Activated CD4-positive, alpha-beta T cell treated with anti-CD3 and anti-CD28 coated beads for 36 hours (primary cell): ENCODE data around the gene FYB1. TPM values are rescaled to one million over a fixed set of nuclear protein-coding genes. Genes with fewer than 3 reads are reported as not detected.
A peak's percentile ranks its signal among the peaks of the same experiment; 100 is the strongest.

ENCODE experiments used
- ATAC-seq: fragments of 200-7000 bp; cut with Tn5 transposase; one replicate; pipeline ENCODE4 v1.10.0; 2021; ENCODE audit warnings: mild to moderate bottlenecking, moderate library complexity
- CTCF ChIA-PET: fragments of 350-600 bp; sonication (Branson Sonifier 250); formaldehyde crosslinking; loops from one replicate; lab custom pipeline; 2021; ENCODE audit warnings: antibody characterized with exemption; lab: Charles Lee
- POLR2A ChIA-PET: fragments of 350-600 bp; sonication (Branson Sonifier 250); formaldehyde crosslinking; loops from one replicate; lab custom pipeline; 2021; ENCODE audit warnings: antibody characterized with exemption, inconsistent platforms; lab: Charles Lee
- DNase-seq: peaks from one replicate; pipeline ENCODE4 v3.0.0-alpha.2; 2020
- H3K27ac Mint-ChIP-seq: one replicate; pipeline ENCODE4 v1.8.0; 2021; ENCODE audit warnings: mixed read lengths
- H3K27me3 Mint-ChIP-seq: one replicate; pipeline ENCODE4 v1.8.0; 2021; ENCODE audit warnings: mixed read lengths
- H3K36me3 Mint-ChIP-seq: one replicate; pipeline ENCODE4 v1.8.0; 2021; ENCODE audit warnings: low read depth, mixed read lengths
- H3K4me1 Mint-ChIP-seq: one replicate; pipeline ENCODE4 v1.8.0; 2021; ENCODE audit warnings: mixed read lengths
- H3K4me3 Mint-ChIP-seq: one replicate; pipeline ENCODE4 v1.8.0; 2021; ENCODE audit warnings: mild to moderate bottlenecking, moderate library complexity, mixed read lengths
- H3K9me3 Mint-ChIP-seq: one replicate; pipeline ENCODE4 v1.8.0; 2021; ENCODE audit warnings: low read depth, mixed read lengths
- intact Hi-C, 2 experiments: fragments of 100-400 bp; cut with DNase I in 1 of 2; cut with micrococcal nuclease in 1 of 2; formaldehyde crosslinking; loops; one replicate each; pipeline versions ENCODE4 v1.14.2 to v1.15.1; 2022 to 2024; cut with DNase I, micrococcal nuclease
- total RNA-seq, 2 experiments: library from RNA; stranded (reverse); gene quantifications; one replicate each; pipeline ENCODE4 v1.2.3, GENCODE V29; 2021

Gene FYB1
- total RNA-seq, 2 experiments from 2014 or later, result 109 to 171 TPM

DNA sequence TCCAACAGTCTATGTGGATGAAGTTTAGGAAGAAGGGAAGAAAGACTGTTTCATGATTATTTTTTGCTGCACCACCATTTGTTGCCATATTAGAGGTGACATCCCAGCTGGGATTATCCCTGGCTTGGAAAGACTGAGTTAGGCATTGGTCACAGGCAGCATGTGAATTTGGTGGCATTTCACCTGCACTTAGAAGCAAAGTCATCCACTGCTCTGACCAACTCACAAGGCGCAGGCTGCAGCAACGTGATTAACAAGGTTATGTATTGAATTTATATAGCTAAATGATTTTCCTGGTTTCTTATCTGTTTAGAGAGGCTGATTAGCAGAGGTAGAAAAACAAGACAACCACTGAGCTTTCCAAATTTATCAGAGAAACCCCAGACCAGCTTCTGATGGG is 2.7 kb downstream of the FYB1 start:
- Mint-ChIP-seq H3K27me3 (no peaks in the 10 kb centered on the region), H3K4me3 (peak overlapping the region; percentile 77), H3K36me3 (peaks cover 3% of the 10 kb centered on the region), H3K4me1 (peaks cover 91% of the 10 kb centered on the region), H3K27ac (peak overlapping the region; percentile 97), H3K9me3 (no peaks in the 10 kb centered on the region)
- ChIA-PET CTCF (interaction anchor here (0.6 to 8.1 kb wide), 46 partner anchors 8 to 331 kb away, joined by 3 to 165 read pairs (median 7); no protein-coding TSS in a partner anchor), POLR2A (interaction anchor here (0.8 to 2.3 kb wide), 6 partner anchors 15 to 60 kb away, joined by 3 to 18 read pairs (median 6); no protein-coding TSS in a partner anchor)
- ATAC-seq, result peak; percentile 16
- intact Hi-C loops, result loop anchor here (1.0 to 5.0 kb wide), 10 partner anchors 14 to 331 kb away; no protein-coding TSS in a partner anchor
- peak; percentile 68 for DNase-seq

DNA sequence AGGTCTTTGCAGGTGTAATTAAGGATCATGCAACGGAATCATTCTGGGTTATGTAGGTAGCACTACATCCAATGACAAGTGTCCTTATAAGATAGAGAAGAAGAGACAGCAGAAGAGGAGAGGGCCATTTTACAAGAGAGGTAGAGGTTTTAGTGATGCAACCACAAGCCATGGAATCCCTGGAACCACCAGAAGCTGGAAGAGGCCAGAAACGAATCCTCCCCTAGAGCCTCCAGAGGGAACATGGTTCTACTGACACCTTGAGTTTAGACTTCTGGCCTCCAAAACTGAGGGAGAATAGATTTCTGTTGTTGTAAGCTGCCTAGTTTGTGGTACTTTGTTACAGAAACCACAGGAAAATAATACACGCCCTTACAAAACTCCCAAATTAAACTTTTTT is 3.5 kb downstream of the FYB1 start:
- ChIA-PET POLR2A (interaction anchor here (2.1 to 2.3 kb wide), 2 partner anchors 16 to 20 kb away, joined by 5 to 18 read pairs; no protein-coding TSS in a partner anchor), CTCF (interaction anchor here (1.2 to 8.1 kb wide), 14 partner anchors 9 to 78 kb away, joined by 3 to 165 read pairs (median 21); no protein-coding TSS in a partner anchor)
- H3K36me3 Mint-ChIP-seq, result peaks cover 3% of the 10 kb centered on the region
- DNase-seq (no peak), ATAC-seq (no peak)
- H3K9me3 Mint-ChIP-seq, result no peaks in the 10 kb centered on the region
- H3K27ac Mint-ChIP-seq, result peak overlapping the region; percentile 90
- H3K4me1 Mint-ChIP-seq, result peaks cover 88% of the 10 kb centered on the region
- H3K27me3 Mint-ChIP-seq, result no peaks in the 10 kb centered on the region
- intact Hi-C loops, result loop anchor here (2.0 to 5.0 kb wide), 6 partner anchors 15 to 331 kb away; no protein-coding TSS in a partner anchor
- peak overlapping the region; percentile 39 for H3K4me3 Mint-ChIP-seq

DNA sequence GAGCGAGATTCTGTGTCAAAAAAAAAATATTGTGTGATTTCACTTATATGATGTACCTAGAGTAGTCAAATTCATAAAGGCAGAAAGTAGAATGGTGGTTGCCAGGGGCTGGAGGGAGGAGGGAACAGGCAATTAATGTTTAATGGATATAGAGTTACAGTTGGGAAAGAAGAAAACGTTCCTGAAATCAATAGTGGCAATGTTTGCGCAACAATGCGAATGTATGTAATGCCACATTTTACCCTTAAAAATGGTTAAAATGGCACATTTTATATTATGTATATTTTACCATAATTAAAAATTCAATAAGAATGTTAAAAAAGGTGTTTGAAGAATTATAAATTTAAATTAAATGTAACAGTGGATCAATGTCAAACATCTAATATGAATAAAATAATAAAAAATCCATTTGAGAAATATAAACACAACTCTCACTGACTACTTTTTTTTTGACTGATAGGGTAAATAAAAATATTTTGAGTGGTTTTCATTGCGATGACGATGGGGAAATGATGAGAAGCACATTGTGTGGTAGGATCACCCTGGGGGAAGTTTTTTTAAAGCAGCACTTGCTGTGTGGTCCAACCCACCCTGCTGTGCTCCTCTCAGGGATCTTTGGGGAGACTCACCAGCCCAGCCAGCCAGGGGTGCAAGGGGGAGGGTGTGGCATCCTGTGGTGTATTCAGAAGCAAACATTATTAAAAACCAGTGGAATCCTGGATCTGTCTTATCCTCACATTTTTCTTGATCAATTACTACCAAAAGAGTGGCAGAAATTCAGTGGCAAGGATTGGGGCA is 4.3 kb downstream of the FYB1 start:
- peaks cover 3% of the 10 kb centered on the region for H3K36me3 Mint-ChIP-seq
- intact Hi-C loops, result loop anchor here (5.0 kb wide), 3 partner anchors 143 to 332 kb away; partner anchors contain the start of gene RICTOR (in 1 of the 2)
- no peaks in the 10 kb centered on the region for H3K27me3 Mint-ChIP-seq
- ATAC-seq (no peak), DNase-seq (peak; percentile 62)
- peak overlapping the region; percentile 62 for H3K4me3 Mint-ChIP-seq
- no peaks in the 10 kb centered on the region for H3K9me3 Mint-ChIP-seq
- H3K27ac Mint-ChIP-seq, result peak overlapping the region; percentile 98
- peaks cover 86% of the 10 kb centered on the region for H3K4me1 Mint-ChIP-seq
- ChIA-PET CTCF (interaction anchor here (1.8 to 8.1 kb wide), 6 partner anchors 10 to 70 kb away, joined by 9 to 165 read pairs (median 42); no protein-coding TSS in a partner anchor), POLR2A (interaction anchor here (2.1 kb wide), 1 partner anchor 20 kb away, joined by 5 read pairs; no protein-coding TSS in a partner anchor)

DNA sequence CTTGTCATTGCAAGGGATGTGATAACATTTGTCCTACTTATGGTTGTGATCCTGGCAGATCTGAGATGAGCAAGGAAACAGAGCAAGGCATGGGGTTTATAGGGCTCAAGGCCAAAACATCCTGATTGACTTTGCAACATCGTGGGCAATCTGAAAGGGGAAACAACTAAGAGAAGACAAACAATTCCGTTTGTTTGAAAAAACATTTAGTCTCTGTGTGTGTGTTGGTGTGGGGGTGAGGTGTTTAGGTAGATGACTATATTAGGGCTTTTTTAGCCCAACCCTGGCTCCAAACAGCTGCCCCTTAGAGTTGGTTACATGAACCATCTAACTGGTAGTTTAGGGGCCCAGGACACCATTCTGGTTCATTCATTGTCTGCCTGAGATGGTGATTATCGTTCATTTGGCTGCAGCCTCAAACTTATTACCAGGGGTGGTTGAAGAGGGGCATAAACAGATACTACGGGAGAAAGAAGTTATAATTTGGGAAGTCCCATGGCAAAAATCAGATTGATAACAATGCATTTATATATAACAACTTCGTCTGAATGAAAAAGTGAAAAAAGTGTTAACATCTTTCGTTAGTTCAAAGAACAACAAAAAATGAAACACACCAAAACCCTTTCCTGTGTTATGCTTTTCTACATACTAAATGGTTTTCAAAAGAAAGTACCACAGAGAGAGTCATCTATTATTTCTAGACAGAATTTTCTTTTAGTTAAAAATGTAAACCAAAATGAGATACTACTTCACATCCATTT is 5.7 kb downstream of the FYB1 start:
- Mint-ChIP-seq H3K27me3 (no peaks in the 10 kb centered on the region), H3K4me1 (peaks cover 84% of the 10 kb centered on the region), H3K9me3 (no peaks in the 10 kb centered on the region), H3K36me3 (peaks cover 3% of the 10 kb centered on the region), H3K27ac (peak overlapping the region; percentile 98), H3K4me3 (peak overlapping the region; percentile 62)
- peak; percentile 49 for DNase-seq
- ATAC-seq, result peak; percentile 9
- ChIA-PET CTCF (interaction anchor here (1.1 to 4.5 kb wide), 4 partner anchors 31 to 76 kb away, joined by 3 to 22 read pairs (median 4); no protein-coding TSS in a partner anchor), POLR2A (interaction anchor here (0.9 to 1.6 kb wide), 2 partner anchors 11 to 31 kb away, joined by 3 read pairs; no protein-coding TSS in a partner anchor)
- intact Hi-C loops, result loop anchor here (2.0 to 5.0 kb wide), 2 partner anchors 49 to 141 kb away; partner anchors contain the start of gene RICTOR (in 1 of the 2)

DNA sequence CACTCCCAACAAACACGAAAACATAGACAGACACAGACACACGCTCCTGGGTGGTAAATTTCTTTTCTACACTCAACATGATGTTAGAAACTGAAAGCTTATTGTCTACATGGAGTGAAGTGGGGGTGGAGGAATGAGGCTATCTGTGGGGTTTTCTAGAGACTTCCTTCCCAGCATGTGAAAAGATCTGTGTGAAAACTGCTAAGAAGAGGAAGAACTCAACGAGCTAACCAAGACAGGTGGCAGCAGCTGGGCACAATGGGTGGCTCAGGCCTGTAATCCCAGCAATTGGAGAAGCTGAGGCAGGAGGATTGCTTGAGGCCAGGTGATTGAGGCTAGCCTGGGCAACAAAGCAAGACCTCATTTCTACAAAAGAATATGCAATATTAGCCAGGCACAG is 7.6 kb downstream of the FYB1 start:
- H3K4me1 Mint-ChIP-seq, result peaks cover 83% of the 10 kb centered on the region
- no peaks in the 10 kb centered on the region for H3K9me3 Mint-ChIP-seq
- ATAC-seq (peak; percentile 32), DNase-seq (peak; percentile 50)
- H3K4me3 Mint-ChIP-seq, result peak overlapping the region; percentile 67
- H3K27ac Mint-ChIP-seq, result peak overlapping the region; percentile 95
- ChIA-PET CTCF (interaction anchor here (0.8 to 4.5 kb wide), 14 partner anchors 10 to 73 kb away, joined by 3 to 22 read pairs (median 4); no protein-coding TSS in a partner anchor), POLR2A (interaction anchor here (1.3 to 3.5 kb wide), 3 partner anchors 11 to 38 kb away, joined by 5 to 13 read pairs (median 6); no protein-coding TSS in a partner anchor)
- intact Hi-C loops, result loop anchor here (2.0 to 5.0 kb wide), 3 partner anchors 33 to 139 kb away; partner anchors contain the start of gene RICTOR (in 1 of the 2)
- no peaks in the 10 kb centered on the region for H3K27me3 Mint-ChIP-seq
- H3K36me3 Mint-ChIP-seq, result peaks cover 3% of the 10 kb centered on the region

DNA sequence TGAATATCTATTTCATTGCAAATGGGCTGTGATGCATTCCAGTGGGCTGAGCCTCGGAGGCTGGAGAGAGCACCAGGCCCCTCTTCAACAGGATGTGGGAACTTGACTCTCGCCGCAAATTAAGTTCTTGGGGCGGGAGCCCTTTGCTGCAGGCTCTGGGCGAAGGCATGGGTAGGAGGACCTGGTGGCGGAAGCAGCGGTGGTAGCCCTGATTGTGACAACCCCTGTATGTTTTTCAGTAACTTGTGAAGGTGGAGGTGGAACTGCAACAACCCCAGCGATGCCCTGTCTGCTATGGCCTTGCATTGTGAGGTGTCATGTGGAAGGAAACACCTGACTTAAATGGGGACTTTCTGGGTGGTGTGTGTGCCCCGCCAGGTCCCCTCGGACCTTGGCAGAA is 9.4 kb downstream of the FYB1 start:
- Mint-ChIP-seq H3K27me3 (no peaks in the 10 kb centered on the region), H3K27ac (peak overlapping the region; percentile 95), H3K9me3 (no peaks in the 10 kb centered on the region), H3K36me3 (peaks cover 3% of the 10 kb centered on the region), H3K4me3 (peak overlapping the region; percentile 67), H3K4me1 (peaks cover 84% of the 10 kb centered on the region)
- intact Hi-C loops, result loop anchor here (1.0 to 10.0 kb wide), 6 partner anchors 9 to 1475 kb away; partner anchors contain the start of gene RICTOR (in 1 of the 2)
- ATAC-seq (peak; percentile 59), DNase-seq (peak; percentile 87)
- ChIA-PET POLR2A (interaction anchor here (3.5 kb wide), 1 partner anchor 9 kb away, joined by 13 read pairs; no protein-coding TSS in a partner anchor), CTCF (interaction anchor here (1.1 to 4.5 kb wide), 6 partner anchors 9 to 74 kb away, joined by 3 to 22 read pairs (median 4); no protein-coding TSS in a partner anchor)

DNA sequence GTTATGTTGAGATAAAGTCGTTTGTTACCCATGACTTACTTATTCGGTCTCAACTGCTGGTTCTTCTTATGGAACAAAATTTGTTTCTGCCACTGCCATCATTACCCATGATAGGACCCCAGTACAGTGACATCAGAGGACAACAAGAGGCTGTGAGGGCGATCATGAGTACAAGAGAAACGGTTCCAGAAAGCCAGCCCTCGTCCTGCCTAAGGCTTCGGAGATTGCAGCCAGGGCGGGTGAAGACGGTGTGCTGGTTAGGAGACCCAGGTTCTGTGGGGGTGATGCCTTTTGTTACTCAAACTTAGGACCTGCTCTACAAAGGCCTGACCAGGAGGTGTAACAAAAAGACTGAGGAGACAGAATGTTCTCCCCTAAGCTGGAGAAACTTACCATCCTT is 10.9 kb downstream of the FYB1 start:
- peak overlapping the region; percentile 67 for H3K4me3 Mint-ChIP-seq
- intact Hi-C loops, result loop anchor here in 1 of 2 experiments (2.0 to 10.0 kb wide), 2 partner anchors 14 to 1476 kb away; no protein-coding TSS in a partner anchor
- H3K27ac Mint-ChIP-seq, result peak overlapping the region; percentile 95
- peaks cover 82% of the 10 kb centered on the region for H3K4me1 Mint-ChIP-seq
- DNase-seq (peak; percentile 62), ATAC-seq (peak; percentile 6)
- ChIA-PET CTCF (interaction anchor here (0.6 to 1.4 kb wide), 4 partner anchors 9 to 61 kb away, joined by 3 to 5 read pairs (median 4); no protein-coding TSS in a partner anchor), POLR2A (interaction anchor here (1.0 kb wide), 1 partner anchor 11 kb away, joined by 5 read pairs; the partner anchor contains the start of gene FYB1)
- no peaks in the 10 kb centered on the region for H3K9me3 Mint-ChIP-seq
- H3K36me3 Mint-ChIP-seq, result peaks cover 3% of the 10 kb centered on the region
- H3K27me3 Mint-ChIP-seq, result no peaks in the 10 kb centered on the region

DNA sequence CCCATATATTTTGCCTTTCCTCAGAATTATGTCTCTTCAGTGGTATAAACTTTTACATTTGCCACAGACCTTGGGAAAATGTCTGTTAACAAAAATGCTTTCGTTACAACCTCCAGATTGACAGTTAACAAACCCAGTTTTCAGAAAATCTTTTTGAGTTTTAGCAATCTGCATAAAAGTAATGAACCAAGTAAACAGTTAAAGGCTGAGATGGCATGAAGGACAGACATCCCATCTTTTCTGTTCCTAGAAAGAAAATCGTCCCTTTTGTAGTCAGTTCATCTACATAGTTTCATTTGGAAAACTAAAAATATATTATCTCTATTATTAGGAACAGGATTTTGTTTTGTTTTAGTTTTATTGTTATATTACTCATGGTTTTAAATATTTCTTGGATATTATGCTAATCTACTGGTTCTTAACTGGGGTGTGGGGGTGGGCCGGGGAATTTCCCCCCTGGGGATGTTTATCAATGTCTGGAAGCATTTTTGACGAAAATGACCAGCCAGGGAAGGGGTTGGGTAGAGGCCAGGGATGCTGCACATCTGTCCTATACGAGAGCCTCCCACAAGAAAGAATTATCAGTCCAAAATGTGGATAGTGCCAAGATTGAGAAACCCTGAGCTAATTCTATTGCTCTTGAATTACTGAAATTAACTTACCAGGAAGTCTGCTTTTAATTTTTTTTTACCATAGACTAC is 11.9 kb downstream of the FYB1 start:
- CTCF ChIA-PET, result interaction anchor here (0.5 to 1.0 kb wide), 3 partner anchors 8 to 102 kb away, joined by 3 read pairs; no protein-coding TSS in a partner anchor
- Mint-ChIP-seq H3K36me3 (peaks cover 3% of the 10 kb centered on the region), H3K4me1 (peaks cover 74% of the 10 kb centered on the region), H3K4me3 (peak overlapping the region; percentile 67), H3K9me3 (no peaks in the 10 kb centered on the region), H3K27me3 (no peaks in the 10 kb centered on the region), H3K27ac (peak overlapping the region; percentile 95)
- ATAC-seq, result no peak
- POLR2A ChIA-PET, result no interaction called here
- DNase-seq, result no peak
- intact Hi-C loops, result loop anchor here in 1 of 2 experiments (2.0 to 10.0 kb wide), 2 partner anchors 13 to 1477 kb away; no protein-coding TSS in a partner anchor

DNA sequence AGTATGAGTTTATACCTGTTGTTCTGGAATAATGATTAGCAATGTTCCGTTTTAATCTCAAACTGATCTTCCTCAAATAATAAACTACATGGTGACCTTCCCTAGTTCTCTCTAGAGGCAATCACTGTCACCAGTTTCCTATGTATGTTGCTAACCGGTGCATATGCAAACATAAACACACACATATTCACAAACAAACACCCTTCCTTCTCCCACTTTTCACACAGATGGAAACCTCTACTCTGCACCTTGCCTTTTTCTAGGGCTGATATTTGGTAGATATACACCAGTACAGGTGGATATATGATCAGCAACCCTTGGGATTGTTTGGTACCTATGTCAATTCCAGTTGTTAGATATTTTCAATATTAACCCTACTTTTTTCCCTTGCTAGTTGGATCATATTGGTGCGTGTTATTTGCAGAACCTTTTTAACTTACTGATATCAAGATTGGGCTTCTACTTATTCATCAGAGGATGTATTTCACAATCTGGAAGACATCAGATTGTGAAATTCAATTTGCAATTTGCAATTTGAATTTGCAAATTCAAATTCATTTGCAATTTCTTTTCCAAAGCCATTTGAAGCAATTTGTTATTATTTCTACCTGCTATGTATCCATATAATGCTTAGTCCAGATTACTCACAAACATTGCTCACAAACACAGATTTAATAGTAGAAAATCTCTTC is 12.6 kb downstream of the FYB1 start:
- Mint-ChIP-seq H3K27ac (peak overlapping the region; percentile 93), H3K4me1 (peaks cover 69% of the 10 kb centered on the region), H3K36me3 (peaks cover 4% of the 10 kb centered on the region), H3K27me3 (no peaks in the 10 kb centered on the region), H3K4me3 (peak overlapping the region; percentile 67), H3K9me3 (no peaks in the 10 kb centered on the region)
- ChIA-PET CTCF (interaction anchor here (1.0 to 1.6 kb wide), 2 partner anchors 11 to 15 kb away, joined by 4 to 10 read pairs; no protein-coding TSS in a partner anchor), POLR2A (no interaction called here)
- intact Hi-C loops, result loop anchor here in 1 of 2 experiments (10.0 kb wide), 1 partner anchor 1478 kb away; no protein-coding TSS in a partner anchor
- ATAC-seq (no peak), DNase-seq (no peak)
